Frontal cortex (tissue), 4 donors: ENCODE measurements around the gene IGLL5. TPM values are rescaled to one million over a fixed set of nuclear protein-coding genes. Genes with fewer than 3 reads are reported as not detected.

ENCODE experiments used
- DNase-seq, 2 donors: peaks; one replicate each; pipeline ENCODE4 v3.0.0; 2012; ENCODE audit warnings: low spot score in 2 of 2
- FAIRE-seq: peaks from 2 replicates; lab custom pipeline; 2012; peaks lifted over from hg19 to GRCh38; lab: Jason Lieb, UNC
- total RNA-seq: library from RNA; depleted of rRNA; stranded (reverse); fragments of >200 nt; gene quantifications from one replicate; pipeline ENCODE4 v1.2.3, GENCODE V29; 2014
- donor health status: control.
- donor health status: control.
- donor health status: control.

Gene IGLL5
- total RNA-seq, 1 donor from 2014 or later = not detected

GRCh38 chr22:22932512-22932941, 44.9 kb downstream of the IGLL5 start:
- DNase-seq (no peak), FAIRE-seq (no peak)

GRCh38 chr22:22933100-22933806, 45.6 kb downstream of the IGLL5 start:
- FAIRE-seq = no peak
- DNase-seq = no peak

DNA sequence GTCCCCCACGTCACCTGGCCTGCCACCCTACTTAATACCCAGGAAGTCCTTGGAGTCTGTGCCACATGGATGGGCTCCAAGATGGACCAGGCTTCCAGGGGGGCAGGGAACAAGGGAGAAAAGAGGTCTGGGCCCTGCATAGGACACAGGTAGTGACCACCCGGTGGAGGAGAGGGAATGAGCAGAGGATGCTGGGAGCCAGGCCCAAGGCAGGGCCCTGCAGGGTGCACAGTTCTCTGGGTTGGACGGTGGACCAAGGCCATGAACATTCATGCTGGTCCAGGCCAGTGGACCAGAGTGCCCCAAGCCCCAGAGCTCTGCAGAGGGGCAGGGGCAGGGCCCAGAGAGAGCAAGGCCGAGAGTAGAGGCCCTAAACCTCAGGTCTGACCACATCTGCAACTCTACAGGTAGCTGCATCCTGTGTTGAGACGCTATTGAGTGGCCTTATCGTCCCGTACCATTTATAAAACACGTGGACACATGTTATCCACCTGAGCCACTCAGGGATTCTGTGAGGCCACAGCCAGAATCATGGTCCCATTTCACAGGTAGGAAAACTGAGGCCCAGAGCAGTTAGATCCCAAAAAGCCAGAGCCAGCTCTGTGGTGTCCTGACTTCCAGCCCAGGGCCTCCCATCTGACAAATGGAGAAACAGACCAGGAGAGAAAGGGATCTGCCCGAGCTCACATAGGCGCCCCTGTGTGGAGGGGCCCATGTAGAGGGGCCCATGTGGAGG, 46.4 kb downstream of the IGLL5 start:
- FAIRE-seq (no peak), DNase-seq (no peak)

DNA sequence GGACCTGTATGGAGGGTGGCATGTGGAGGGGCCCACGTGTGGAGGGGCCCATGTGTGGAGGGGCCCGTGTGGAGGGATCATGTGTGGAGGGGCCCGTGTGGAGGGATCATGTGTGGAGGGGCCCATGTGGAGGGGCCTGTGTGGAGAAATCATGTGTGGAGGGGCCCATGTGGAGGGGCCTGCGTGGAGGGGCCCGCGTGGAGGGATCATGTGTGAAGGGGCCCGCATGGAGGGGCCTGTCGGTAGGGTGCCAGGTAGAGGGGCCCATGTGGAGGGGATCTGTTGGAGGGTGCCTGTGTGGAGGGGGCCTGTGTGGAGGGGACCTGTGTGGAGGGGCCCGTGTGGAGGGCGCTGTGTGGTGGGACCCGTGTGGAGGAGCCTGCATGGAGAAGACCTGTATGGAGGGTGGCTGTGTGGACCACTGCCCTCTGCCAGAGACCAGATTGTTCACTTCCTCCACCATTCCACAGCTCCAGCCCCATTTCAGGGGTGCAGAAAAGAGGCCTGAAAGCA, 47.0 kb downstream of the IGLL5 start:
- FAIRE-seq = no peak
- DNase-seq = no peak

DNA sequence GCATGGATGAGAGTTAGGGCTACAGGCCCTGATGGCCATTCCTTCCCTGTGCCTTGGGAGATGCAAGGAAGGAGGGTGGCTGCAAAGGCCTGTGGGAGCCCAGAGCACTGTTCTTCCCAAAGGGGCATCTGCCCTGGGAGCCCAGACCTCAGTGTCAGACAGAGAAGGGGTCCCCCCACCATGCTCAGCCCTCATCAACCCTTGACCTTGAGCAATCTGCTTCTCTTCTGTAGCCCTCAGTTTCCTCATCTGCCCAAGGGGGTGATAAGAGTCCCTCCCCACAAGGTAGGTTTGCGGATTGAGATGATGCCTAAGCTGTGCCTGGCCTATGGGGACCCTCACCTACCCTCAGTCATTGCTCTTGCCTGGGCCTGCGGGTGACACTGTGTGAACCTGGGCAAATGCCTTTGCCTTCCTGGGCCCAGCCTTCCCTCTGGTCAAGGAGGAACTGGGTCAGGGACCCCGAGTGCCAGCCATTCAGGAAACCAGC, 47.5 kb downstream of the IGLL5 start:
- DNase-seq (no peak), FAIRE-seq (no peak)

DNA sequence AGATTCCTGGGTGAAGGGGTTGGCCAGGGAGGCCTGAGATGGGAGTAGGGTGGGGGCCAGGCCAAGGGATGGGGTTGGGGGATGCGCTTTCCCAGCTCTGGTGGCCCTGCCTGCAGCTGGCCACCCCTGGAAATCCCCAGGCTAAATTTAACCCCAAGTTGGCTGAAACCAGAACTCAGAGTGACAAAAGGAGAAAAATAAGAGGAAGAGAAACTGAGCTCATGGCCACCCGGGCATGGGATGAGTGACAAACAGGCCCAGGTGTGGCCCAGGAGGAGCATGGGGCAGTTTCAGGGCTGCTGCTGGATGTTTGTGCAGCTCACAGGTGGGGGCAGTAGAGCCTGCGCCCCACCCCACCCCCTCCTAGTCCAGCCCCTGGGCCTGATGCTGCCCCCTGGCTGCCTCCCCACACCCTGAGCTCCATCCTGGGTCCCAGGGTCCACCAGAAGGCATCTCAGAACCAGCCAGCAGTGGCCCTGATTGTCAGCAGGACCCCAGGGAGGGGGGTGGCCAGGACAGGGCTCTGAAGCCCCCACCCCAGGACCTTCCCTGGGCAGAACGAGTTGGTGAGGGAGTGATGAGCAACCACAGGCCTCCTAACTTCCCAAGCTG, 48.0 kb downstream of the IGLL5 start:
- FAIRE-seq (no peak), DNase-seq (no peak)

DNA sequence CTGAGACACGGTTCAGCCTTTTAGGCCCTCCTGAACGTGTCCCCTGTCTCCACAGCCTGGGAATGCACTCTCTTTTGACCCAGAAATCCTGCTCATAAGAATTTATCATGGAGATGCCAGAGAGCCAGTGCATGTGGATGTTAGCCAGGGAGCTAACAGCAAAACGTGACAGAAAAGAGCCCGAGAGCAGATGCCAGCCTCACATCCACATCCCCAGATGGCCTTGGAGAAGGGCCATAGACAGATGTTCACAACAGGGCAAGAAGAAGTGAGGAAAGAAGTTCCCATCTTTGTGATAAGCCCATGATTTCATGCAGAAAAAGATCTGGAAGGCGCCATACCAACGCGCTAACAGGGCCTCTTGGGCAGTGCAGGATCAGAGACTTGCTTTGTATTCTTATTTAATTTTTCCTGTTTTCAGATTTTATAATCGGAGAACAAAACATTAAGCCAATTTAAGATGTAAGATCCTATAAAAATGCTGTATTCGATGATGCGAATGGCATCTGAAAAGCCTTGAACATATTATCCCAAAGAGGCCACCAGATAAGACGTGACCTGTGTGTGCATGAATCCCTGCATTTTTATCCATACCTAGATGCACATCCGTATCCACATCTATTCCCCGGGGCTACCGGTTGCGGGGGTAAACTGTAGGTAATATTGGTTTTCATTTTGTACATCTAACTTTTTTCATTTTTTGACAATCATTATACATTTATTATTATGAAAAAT, 48.7 kb downstream of the IGLL5 start:
- DNase-seq (no peak), FAIRE-seq (no peak)

GRCh38 chr22:22936915-22937656, 49.5 kb downstream of the IGLL5 start:
- DNase-seq (no peak), FAIRE-seq (no peak)

DNA sequence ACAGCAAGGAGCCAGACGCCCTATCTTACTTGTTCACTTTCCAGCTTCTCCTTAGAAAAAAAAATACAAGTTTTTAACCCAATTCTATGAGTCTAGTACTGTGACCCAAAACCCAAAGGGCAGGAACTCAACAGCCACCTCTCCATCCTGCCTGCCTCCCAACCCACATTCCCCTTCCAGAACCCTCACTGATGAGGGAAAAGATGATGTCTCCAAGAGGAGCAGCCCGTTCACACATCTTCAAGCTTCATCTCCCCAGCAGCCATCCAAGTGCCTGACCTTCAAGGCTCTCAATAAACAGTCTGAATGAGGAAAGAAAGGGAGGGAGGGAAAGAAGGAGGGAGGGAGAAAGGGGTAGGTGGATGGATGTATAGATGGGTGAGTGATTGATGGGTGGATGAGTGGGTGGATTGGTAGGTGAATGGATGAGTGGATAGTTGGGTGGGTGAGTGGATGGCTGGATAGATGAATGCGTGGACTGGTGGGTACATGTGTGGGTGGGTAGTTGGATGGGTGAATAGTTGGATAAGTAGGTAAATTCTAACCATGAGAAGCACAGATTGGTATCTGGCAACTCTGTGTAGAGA, 50.4 kb downstream of the IGLL5 start:
- DNase-seq (no peak), FAIRE-seq (no peak)

GRCh38 chr22:22938672-22939587, 51.3 kb downstream of the IGLL5 start:
- DNase-seq (no peak), FAIRE-seq (no peak)

DNA sequence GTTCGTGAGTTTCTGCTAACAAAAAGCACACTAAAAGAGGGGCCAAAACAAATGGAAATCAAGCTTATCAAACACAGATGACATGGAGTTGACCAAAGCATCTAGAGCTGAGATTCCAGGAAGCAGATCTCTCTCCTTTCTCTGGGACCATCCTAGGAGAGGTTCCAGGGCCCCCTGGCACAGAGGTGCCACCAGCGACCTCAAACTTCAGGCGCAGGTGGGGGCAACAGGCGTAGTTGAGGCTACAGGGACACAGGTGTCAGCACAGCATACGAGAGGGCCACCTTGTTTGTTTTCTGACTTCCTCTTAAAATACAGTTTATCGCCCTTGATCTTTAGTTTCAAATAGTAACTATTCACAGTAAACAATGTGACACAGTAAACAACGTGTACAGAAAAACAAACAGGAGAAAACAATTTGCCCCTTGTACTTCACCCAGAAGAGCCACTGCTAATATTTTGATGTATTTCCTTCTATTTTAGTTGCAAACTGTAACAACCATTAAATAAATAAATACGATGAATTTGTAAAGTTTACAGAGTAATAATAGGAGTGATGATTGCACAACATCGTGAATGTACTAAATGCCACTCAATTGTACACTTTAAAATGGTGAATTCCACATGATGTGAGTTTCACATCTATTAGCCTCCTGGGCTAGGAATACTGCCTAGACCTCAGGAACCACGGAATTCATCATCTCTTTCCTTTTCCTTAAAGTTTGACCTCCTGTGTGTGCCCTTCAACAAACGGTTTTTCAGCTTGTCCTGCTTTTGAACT, 52.2 kb downstream of the IGLL5 start:
- FAIRE-seq (no peak), DNase-seq (no peak)

- no peak for FAIRE-seq
- DNase-seq = no peak
Observed at GRCh38 chr22:22940961-22941605, 53.5 kb downstream of the IGLL5 start.

DNA sequence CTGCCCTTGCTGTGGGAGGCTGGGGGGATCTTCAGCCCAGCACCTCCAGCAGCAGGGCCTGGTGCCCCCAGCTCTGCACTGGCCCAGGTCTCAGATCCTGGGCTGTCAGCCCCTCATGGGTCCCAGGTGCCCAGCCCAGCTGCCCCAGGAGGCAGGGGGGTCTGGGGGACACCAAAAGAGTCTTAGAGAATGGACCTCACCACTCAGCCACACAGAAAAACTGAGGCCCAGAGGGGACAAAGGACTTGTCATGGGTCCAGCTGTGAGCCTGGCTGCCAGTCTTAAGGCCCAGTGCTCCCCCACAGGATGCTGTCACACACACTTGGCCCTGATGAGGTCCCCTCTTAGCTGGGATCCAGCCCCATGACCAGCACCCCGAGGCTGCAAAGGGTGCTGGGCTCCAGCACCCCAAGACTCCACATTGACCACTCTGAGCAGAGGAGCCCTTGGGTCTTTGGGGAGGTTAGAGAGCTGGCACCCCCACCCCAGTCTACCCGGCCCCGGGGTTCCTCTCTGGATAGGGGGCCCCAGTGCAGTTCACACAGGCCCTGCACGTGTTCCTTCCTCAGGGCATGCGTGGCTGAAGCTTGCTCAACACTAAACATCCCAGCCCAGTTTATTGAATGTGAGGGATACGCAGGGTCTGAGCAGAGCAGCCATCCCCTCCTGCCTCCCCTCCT, 54.4 kb downstream of the IGLL5 start:
- DNase-seq (no peak), FAIRE-seq (no peak)

GRCh38 chr22:22942511-22943329, 55.1 kb downstream of the IGLL5 start:
- peak in 1 of 2 donors; percentile 49 for DNase-seq
- no peak for FAIRE-seq

DNA sequence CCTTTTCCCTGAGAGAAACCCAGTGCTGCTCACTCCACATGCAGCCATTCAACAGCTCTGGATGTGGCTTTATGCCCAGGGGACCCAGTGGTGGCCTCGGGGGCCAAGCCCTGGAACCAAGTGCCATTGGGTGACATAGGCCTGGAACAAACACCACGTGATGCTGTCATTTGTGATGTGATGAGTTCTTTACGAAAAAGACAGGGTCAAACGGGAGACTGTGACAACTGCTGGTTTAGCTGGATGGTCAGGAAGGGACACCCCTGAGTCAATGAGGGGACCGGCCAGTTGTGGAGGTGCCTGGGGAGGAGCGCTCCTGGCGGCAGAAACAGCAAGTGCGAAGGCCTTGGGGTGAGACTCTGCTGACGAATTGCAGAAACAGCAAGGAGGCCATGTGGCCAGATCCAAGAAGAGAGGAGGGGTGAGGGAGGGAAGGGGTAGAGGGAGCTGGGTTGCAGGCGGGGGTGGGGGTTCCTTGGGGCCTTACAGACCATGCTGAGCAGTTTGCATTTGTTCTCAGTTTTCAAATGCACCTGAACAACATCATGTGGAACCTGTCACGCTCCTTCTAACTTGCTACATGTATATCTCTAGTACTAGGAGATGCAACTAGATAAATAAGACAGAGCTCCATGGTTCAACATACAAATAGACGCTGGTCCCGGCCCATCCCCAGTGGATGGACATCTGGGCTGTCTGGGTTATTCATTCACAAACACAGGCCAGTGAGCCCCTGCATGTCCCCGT, 56.1 kb downstream of the IGLL5 start:
- no peak for DNase-seq
- no peak for FAIRE-seq
